HG03097 (cell line): Measurements from ENCODE around the gene DBNDD1.
"Not testable (repeated sequence)": the region's sequence is repeated elsewhere in the genome, so short reads cannot be mapped to it uniquely, and the experiment has no call there.

Source experiments
- ATAC-seq: cut with Tn5 transposase; IDR thresholded peaks from one replicate; pipeline ENCODE4 v1.9.1; 2021; ENCODE audit not compliant: unreplicated experiment, low FRiP score

The DBNDD1 gene

DNA sequence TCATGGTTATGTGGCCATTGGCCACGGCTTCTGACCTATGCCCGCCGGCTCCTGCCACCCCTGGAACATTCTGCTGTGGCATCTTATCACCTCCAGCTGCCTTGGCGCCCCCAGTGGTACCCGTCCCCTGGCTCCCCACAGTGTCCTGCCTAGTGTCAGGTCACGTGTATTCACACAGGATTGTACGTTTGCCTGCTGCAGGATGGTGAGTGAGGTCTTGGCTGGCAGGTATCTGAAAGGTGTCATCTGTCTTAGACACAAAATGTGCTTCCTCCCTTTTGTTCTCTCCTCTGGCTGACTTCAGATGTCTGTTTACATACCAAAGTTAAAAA lies 24.9 kb downstream of the DBNDD1 start:
- ATAC-seq = no peak

GRCh38 chr16:89993971-89994370 lies 25.3 kb downstream of the DBNDD1 start:
- no peak for ATAC-seq

- ATAC-seq = no peak
Observed at GRCh38 chr16:89993377-89993776, 25.9 kb downstream of the DBNDD1 start.

- no peak for ATAC-seq
Observed at GRCh38 chr16:89990799-89991198, 28.5 kb downstream of the DBNDD1 start.

DNA sequence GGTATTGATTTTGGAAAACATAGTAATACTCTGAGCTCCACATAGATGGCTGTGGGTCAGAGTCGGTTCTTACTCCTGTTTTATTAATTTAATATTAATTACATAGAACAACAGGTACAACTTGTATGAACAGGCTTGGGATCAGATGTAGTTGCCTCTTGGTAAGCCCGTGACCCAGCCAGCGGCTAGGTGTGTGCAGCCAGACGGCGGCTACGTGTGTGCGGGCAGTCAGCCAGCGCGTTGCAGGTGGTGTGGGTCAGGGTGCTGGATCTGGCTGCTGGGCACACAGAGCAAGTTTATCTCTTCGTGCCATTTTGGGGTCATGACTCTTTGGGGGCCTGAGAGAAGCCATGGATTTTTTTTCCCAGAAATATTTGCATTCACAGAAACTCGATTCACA lies 30.3 kb downstream of the DBNDD1 start:
- ATAC-seq = no peak

GRCh38 chr16:89987169-89987568 lies 32.1 kb downstream of the DBNDD1 start:
- no peak for ATAC-seq

GRCh38 chr16:89986600-89986999 lies 32.7 kb downstream of the DBNDD1 start:
- ATAC-seq = no peak

GRCh38 chr16:89985219-89985618 lies 34.0 kb downstream of the DBNDD1 start:
- ATAC-seq = no peak

GRCh38 chr16:89984216-89984615 lies 35.0 kb downstream of the DBNDD1 start:
- no peak for ATAC-seq

- no peak for ATAC-seq
Observed at GRCh38 chr16:89983536-89983935, 35.7 kb downstream of the DBNDD1 start.

GRCh38 chr16:89982318-89982717 lies 36.9 kb downstream of the DBNDD1 start:
- no peak for ATAC-seq

- ATAC-seq = no peak
Observed at GRCh38 chr16:89981414-89981813, 37.8 kb downstream of the DBNDD1 start.

GRCh38 chr16:89974870-89975269 lies 44.4 kb downstream of the DBNDD1 start:
- no peak for ATAC-seq

- ATAC-seq = no peak
Observed at GRCh38 chr16:89973654-89974335, 45.5 kb downstream of the DBNDD1 start.

DNA sequence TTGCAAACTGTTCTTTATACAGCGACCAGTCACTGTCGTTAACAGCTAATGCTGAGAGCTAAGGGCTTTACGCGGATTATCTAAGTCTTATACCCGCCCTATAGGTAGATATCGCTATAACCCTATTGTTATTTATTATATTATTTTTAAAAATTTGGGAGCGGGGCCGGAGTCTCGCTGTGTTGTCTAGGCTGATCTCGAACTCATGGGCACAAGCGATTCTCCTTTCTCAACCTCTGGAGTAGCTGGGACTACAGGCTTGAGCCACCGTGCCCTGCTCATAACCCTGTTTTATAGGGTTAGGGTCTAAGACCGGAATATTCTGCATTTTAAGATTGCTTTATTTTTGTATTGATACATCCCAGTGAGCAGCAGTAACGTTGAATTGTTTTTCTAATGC lies 46.0 kb downstream of the DBNDD1 start:
- no peak for ATAC-seq

DNA sequence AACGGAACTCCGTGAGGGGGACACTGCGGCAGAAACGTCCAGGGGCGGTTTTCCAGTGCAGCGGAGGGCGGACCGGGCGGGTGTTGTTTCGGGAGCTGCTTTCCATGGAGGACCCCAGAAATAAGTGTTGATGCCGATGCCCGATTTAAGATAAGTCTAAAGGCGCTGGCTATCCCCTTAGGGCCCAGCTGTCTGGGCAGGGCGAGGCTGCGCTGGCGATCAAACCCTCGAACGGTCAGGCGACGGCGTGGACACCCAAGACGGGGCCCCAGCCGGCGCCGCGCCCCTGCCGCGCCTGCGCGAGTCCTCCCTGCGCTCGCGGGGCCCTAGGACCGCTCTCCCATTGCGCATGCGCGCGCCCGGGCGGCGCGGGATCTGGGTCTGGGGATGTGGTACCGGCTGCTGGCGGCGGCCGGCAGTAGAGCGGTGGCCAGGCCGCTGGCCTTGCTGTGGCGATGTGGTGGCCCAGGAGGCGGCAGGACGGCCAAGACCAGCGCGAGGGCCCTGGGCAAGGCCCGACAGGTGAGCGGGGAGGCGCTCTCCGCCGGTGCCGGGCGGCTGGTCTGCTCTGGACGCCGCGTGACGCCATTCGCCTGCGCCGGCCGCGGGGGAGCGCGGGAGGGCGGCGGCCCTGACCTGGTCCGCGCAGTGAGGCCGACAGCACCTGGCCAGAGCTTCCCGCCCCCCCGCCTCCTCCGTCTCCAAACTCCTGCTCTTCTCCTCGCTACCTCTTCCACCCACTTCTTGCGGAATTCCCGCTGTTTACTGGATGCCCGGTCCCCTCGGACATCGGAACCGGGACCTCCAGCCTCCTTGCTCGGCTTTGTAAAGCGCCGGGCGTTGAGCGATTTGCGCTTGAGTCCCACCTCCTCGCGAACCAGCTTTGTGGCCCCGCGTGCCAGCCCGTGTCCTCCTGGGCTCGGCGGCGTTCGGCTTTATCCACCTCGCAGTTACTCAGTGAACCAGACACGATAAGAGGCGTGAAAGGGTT lies 46.7 kb downstream of the DBNDD1 start:
- peak; percentile 83 for ATAC-seq

- ATAC-seq = peak; percentile 11
Observed at GRCh38 chr16:89971495-89972243, 47.6 kb downstream of the DBNDD1 start.

DNA sequence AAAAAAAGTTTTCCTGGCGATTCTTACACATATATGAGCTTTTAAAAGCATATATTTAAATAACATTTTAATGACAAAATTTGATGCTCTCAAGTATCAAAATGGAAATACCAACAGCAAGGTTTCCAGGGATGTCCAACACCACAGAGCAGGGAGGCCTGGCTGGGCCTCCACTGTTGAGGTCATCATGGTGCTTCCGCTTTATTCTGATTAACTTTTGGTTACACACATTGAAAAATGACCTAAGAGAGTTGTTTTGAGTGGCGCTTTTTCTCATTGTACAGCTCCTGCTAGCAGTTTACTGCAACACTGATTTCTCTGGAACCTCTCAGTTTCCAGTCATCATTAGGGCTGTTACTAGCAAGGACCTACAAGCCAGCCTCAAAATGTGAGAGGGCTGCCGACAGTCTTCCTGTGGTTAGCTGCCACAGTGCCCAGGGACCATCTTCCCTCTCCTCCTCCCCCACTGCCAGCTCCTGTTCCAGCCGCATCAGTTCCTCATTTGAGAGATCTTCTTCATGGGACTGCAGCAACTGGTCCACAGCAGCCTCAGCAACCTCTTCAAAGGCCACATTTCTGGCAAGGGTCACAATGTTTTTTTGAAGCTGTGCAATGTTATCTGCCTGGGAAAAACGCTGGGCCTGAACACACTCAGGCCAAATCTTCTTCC lies 49.4 kb downstream of the DBNDD1 start:
- ATAC-seq = no peak

- not testable (repeated sequence) for ATAC-seq
Observed at GRCh38 chr16:89968074-89968473, 51.2 kb downstream of the DBNDD1 start.

DNA sequence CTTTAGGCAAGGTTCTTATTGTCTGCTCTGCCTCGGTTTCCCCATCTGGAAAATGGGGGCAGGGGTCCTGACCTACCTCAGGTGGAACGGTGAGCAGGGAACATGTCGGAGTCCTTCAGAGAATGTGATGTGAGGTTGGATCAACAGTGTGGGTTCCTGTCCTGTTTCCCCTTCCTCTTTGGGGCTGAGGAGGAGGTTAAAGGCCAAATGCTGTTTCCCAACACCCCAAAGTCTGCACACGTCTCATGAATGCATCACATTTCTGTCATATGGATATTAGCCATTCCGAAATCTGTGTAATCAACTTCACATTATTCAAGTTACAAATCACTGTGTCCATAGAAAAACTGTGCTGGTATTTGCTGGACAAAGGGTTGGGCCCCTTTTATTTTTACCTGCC lies 51.8 kb downstream of the DBNDD1 start:
- not testable (repeated sequence) for ATAC-seq

GRCh38 chr16:89966756-89967155 lies 52.5 kb downstream of the DBNDD1 start:
- no peak for ATAC-seq
